HepG2 (cell line): ENCODE data around the gene BLOC1S4. TPM values are rescaled to one million over a fixed set of nuclear protein-coding genes. Genes with fewer than 3 reads are reported as not detected.

ENCODE experiments used
- ARID2 ChIP-seq: sonication (generic); formaldehyde crosslinking; IDR thresholded peaks from 2 replicates; pipeline ENCODE4 v1.8.1; 2022; ENCODE audit warnings: mild to moderate bottlenecking, missing genetic modification reagents, borderline replicate concordance
- ERF ChIP-seq: IDR thresholded peaks from 2 replicates; pipeline ENCODE4 v1.6.1; 2018; ENCODE audit warnings: missing biosample characterization, missing genetic modification reagents
- KDM5B ChIP-seq: sonication (generic); formaldehyde crosslinking; IDR thresholded peaks from 2 replicates; pipeline ENCODE4 v1.4.0; 2020; ENCODE audit warnings: missing genetic modification reagents, mild to moderate bottlenecking, borderline replicate concordance
- KDM6A ChIP-seq: IDR thresholded peaks from 2 replicates; pipeline ENCODE4 v1.6.1; 2016; ENCODE audit warnings: low read depth
- MEIS2 ChIP-seq: sonication (generic); formaldehyde crosslinking; IDR thresholded peaks from 2 replicates; pipeline ENCODE4 v1.9.0; 2021; ENCODE audit warnings: mild to moderate bottlenecking, missing genetic modification reagents
- PLRG1 ChIP-seq: fragments of 450-650 bp; conservative IDR thresholded peaks from 2 replicates; pipeline ENCODE4 v1.6.1; 2016
- SATB2 ChIP-seq: sonication (generic); formaldehyde crosslinking; IDR thresholded peaks from 2 replicates; pipeline ENCODE4 v1.5.0; 2020; ENCODE audit warnings: missing genetic modification reagents
- STAG1 ChIP-seq: sonication (generic); formaldehyde crosslinking; IDR thresholded peaks from 2 replicates; pipeline ENCODE4 v1.4.0; 2020; ENCODE audit warnings: missing genetic modification reagents
- ZBTB7A ChIP-seq: sonication (generic); formaldehyde crosslinking; IDR thresholded peaks from 2 replicates; pipeline ENCODE4 v1.8.0; 2022; ENCODE audit warnings: mild to moderate bottlenecking, missing genetic modification reagents
- ZMYM2 ChIP-seq: sonication (generic); formaldehyde crosslinking; IDR thresholded peaks from 2 replicates; pipeline ENCODE4 v1.8.0; 2022; ENCODE audit warnings: mild to moderate bottlenecking, missing genetic modification reagents
- ZNF547 ChIP-seq: sonication (generic); formaldehyde crosslinking; IDR thresholded peaks from 2 replicates; pipeline ENCODE4 v1.5.1; 2020; ENCODE audit warnings: mild to moderate bottlenecking, missing genetic modification reagents
- ZNF557 ChIP-seq: sonication (generic); formaldehyde crosslinking; IDR thresholded peaks from 2 replicates; pipeline ENCODE4 v1.4.0; 2020; ENCODE audit warnings: missing genetic modification reagents
- ZNF616 ChIP-seq: sonication (generic); formaldehyde crosslinking; IDR thresholded peaks from 2 replicates; pipeline ENCODE4 v1.5.0; 2020; ENCODE audit warnings: low read depth, mild to moderate bottlenecking, missing genetic modification reagents
- ZNF761 ChIP-seq: sonication (generic); formaldehyde crosslinking; conservative IDR thresholded peaks from 2 replicates; pipeline ENCODE4 v1.4.0; 2020; ENCODE audit warnings: mild to moderate bottlenecking, missing genetic modification reagents
- polyA plus RNA-seq, 8 experiments: library from polyadenylated mRNA; depleted of rRNA in 3 of 8; stranded (reverse) in 7 of 8; unstranded in 1 of 8; fragments of >200 nt; fragmentation: Illumina TruSeq in 4 of 8; extraction: Trizol in 4 of 8; gene quantifications; 2 replicates each; pipeline versions ENCODE4 v1.2.1 to v1.2.3, GENCODE V29; 2011 to 2016; ENCODE audit warnings: low read depth in 4 of 8, missing spikeins in 1 of 8, mixed read lengths in 1 of 8; ENCODE audit not compliant: insufficient read depth in 1 of 8
- total RNA-seq, 5 experiments: library from RNA; depleted of rRNA; stranded (reverse); fragments of >200 nt; fragmentation: Illumina TruSeq; extraction: Trizol; gene quantifications; 2 replicates each; pipeline ENCODE4 v1.2.3, GENCODE V29; 2016; ENCODE audit warnings: low read depth in 1 of 5
- TF ChIP-seq, protein P1 (sequence below): sonication (generic); formaldehyde crosslinking; IDR thresholded peaks from 2 replicates; pipeline ENCODE4 v1.4.0; 2020; ENCODE audit warnings: mild to moderate bottlenecking, missing genetic modification reagents, borderline replicate concordance
- TF ChIP-seq, protein P2 (sequence below): sonication (generic); formaldehyde crosslinking; IDR thresholded peaks from 2 replicates; pipeline ENCODE4 v1.4.0; 2020; ENCODE audit warnings: missing genetic modification reagents
- TF ChIP-seq, protein P3 (sequence below): sonication (generic); formaldehyde crosslinking; IDR thresholded peaks from 2 replicates; pipeline ENCODE4 v1.8.0; 2022; ENCODE audit warnings: missing genetic modification reagents, mild to moderate bottlenecking, borderline replicate concordance
- TF ChIP-seq, protein P4 (sequence below): sonication (generic); formaldehyde crosslinking; IDR thresholded peaks from 2 replicates; pipeline ENCODE4 v1.5.0; 2020; ENCODE audit warnings: mild to moderate bottlenecking, missing genetic modification reagents
- TF ChIP-seq, protein P5 (sequence below): IDR thresholded peaks from 2 replicates; pipeline ENCODE4 v1.6.1; 2016; ENCODE audit warnings: missing biosample characterization, missing genetic modification reagents, low read depth

BLOC1S4 gene
- total and polyA plus RNA-seq, 2 of the 13 experiments (the other 11 are each of a cell fraction or from before 2014, with no cell fraction given): 15.5 to 20.9 TPM

DNA sequence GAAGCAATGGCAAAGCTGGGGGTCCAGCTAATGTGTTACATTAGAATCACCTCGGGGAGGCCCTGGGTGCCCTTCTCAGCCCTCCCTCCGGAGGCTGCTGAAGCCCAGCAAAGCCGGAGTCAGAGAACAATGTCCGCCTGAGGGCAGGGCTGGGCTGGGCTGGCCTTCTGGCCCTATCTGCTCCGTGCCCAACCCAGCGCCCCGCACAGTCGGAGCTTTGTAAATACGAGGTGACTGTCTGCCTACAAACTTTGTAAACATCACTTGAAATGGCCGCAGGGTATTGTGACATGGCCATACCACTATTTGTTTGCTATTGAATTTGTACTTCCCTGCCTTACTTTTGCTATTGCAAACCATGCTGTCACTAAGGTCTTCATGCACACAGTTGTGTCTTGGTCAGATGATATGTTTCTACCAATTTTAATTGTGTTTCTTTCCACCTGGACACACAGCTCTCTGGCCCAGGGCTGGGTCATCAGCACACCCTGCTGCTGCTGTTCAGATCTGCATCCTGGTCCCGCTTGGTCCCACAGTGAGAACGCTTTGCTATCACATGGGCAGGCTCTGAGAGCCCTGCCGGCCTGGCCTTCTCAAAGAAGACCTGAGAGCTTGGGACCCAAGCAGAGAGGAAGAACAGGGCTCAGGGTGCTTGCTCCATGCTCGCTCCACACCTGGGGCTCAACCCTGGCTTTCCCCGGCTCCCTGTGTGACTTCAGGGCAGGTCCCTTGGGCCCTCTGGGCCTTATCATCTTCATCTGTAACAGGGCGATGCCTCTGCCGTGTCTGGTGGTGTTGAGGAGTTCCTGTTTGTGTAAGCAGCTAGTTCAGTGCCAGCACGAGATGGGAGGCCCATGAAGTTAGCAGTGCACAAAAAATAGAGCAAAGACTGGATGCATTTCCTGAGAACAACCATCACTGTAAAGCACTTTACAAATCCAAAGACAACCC lies 20.0 kb upstream of the BLOC1S4 start (continued):
- TF ChIP-seq, protein P1, sequence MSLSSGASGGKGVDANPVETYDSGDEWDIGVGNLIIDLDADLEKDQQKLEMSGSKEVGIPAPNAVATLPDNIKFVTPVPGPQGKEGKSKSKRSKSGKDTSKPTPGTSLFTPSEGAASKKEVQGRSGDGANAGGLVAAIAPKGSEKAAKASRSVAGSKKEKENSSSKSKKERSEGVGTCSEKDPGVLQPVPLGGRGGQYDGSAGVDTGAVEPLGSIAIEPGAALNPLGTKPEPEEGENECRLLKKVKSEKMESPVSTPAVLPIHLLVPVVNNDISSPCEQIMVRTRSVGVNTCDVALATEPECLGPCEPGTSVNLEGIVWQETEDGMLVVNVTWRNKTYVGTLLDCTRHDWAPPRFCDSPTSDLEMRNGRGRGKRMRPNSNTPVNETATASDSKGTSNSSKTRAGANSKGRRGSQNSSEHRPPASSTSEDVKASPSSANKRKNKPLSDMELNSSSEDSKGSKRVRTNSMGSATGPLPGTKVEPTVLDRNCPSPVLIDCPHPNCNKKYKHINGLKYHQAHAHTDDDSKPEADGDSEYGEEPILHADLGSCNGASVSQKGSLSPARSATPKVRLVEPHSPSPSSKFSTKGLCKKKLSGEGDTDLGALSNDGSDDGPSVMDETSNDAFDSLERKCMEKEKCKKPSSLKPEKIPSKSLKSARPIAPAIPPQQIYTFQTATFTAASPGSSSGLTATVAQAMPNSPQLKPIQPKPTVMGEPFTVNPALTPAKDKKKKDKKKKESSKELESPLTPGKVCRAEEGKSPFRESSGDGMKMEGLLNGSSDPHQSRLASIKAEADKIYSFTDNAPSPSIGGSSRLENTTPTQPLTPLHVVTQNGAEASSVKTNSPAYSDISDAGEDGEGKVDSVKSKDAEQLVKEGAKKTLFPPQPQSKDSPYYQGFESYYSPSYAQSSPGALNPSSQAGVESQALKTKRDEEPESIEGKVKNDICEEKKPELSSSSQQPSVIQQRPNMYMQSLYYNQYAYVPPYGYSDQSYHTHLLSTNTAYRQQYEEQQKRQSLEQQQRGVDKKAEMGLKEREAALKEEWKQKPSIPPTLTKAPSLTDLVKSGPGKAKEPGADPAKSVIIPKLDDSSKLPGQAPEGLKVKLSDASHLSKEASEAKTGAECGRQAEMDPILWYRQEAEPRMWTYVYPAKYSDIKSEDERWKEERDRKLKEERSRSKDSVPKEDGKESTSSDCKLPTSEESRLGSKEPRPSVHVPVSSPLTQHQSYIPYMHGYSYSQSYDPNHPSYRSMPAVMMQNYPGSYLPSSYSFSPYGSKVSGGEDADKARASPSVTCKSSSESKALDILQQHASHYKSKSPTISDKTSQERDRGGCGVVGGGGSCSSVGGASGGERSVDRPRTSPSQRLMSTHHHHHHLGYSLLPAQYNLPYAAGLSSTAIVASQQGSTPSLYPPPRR (CRISPR knock-in tag): peak; percentile 93
- TF ChIP-seq KDM5B (peak; percentile 79; the same call in 1 of the 2 replicates), ERF (CRISPR knock-in tag) (peak; percentile 96), ZNF547 (CRISPR knock-in tag) (peak; percentile 83), ZNF616 (CRISPR knock-in tag) (no peak), KDM6A (CRISPR knock-in tag) (no peak; the same call in 1 of the 2 replicates), ZNF761 (CRISPR knock-in tag) (no peak), ARID2 (peak; percentile 75; the same call in 1 of the 2 replicates), ZMYM2 (peak; percentile 95), ZNF557 (CRISPR knock-in tag) (no peak), STAG1 (peak; percentile 46), ZBTB7A (CRISPR knock-in tag) (peak; percentile 62; the same call in 1 of the 2 replicates), SATB2 (CRISPR knock-in tag) (no peak), MEIS2 (peak; percentile 85; the same call in 1 of the 2 replicates), PLRG1 (no peak)
- TF ChIP-seq, protein P2, sequence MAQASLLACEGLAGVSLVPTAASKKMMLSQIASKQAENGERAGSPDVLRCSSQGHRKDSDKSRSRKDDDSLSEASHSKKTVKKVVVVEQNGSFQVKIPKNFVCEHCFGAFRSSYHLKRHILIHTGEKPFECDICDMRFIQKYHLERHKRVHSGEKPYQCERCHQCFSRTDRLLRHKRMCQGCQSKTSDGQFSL (CRISPR knock-in tag): no peak
- TF ChIP-seq, protein P3, sequence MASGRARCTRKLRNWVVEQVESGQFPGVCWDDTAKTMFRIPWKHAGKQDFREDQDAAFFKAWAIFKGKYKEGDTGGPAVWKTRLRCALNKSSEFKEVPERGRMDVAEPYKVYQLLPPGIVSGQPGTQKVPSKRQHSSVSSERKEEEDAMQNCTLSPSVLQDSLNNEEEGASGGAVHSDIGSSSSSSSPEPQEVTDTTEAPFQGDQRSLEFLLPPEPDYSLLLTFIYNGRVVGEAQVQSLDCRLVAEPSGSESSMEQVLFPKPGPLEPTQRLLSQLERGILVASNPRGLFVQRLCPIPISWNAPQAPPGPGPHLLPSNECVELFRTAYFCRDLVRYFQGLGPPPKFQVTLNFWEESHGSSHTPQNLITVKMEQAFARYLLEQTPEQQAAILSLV (CRISPR knock-in tag): no peak
- TF ChIP-seq, protein P4, sequence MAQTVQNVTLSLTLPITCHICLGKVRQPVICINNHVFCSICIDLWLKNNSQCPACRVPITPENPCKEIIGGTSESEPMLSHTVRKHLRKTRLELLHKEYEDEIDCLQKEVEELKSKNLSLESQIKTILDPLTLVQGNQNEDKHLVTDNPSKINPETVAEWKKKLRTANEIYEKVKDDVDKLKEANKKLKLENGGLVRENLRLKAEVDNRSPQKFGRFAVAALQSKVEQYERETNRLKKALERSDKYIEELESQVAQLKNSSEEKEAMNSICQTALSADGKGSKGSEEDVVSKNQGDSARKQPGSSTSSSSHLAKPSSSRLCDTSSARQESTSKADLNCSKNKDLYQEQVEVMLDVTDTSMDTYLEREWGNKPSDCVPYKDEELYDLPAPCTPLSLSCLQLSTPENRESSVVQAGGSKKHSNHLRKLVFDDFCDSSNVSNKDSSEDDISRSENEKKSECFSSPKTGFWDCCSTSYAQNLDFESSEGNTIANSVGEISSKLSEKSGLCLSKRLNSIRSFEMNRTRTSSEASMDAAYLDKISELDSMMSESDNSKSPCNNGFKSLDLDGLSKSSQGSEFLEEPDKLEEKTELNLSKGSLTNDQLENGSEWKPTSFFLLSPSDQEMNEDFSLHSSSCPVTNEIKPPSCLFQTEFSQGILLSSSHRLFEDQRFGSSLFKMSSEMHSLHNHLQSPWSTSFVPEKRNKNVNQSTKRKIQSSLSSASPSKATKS (CRISPR knock-in tag): 0 out of 2 replicates have a peak, but pooled peaks have one; percentile 63
- TF ChIP-seq, protein P5, sequence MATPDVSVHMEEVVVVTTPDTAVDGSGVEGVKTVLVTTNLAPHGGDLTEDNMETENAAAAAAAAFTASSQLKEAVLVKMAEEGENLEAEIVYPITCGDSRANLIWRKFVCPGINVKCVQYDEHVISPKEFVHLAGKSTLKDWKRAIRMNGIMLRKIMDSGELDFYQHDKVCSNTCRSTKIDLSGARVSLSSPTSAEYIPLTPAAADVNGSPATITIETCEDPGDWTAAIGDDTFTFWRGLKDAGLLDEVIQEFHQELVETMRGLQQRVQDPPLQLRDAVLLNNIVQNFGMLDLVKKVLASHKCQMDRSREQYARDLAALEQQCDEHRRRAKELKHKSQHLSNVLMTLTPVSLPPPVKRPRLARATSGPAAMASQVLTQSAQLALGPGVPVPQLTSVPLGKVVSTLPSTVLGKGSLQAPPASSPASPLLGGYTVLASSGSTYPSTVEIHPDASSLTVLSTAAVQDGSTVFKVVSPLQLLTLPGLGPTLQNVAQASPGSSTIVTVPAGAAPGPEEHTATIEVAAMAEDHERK: peak; percentile 40; the same call in 1 of the 2 replicates
